Inflammatory macrophage (primary cell): ENCODE results near the gene KBTBD8.

Experiments
- DNase-seq, 2 donors: peaks; one replicate each; pipeline ENCODE4 v3.0.0-alpha.2; 2020 to 2022

Gene KBTBD8

DNA sequence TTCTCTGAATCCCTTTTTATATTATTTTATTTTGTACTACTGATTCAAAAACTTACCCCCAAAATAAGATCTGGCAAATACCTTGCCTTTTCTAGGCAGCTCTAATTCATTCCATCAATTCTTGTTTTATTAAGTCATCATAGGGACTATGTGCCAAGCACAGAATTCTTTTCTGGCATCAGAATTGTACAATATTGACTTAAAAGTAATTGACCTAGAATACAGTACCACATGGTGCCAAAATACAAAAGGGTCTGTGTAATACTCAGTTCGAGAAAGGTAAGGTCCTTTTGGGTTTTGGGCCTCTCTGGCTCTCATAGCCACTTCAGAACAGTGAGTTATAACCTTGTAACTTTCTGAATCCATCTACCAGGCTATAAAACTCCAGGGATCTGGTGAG lies 46.2 kb downstream of the KBTBD8 start:
- DNase-seq, result no peak

DNA sequence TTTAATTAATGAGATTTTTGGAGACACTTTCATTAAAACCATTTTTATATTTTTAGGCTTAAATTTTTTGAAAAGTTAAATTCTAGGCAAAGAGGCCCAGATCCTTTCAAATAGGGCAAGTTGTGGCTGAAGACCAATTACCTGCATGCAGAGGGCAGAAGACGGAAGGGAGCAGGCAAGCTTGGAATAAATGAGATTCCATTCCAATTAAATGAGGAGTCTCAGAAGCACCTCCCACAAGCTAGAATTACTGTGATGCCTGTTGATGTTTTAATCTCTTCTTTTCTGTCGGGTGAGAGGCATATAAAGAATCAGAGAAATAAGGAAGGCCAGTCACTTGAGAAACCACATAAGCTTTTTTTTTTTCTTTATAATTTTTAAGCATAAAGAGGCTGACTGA lies 46.8 kb downstream of the KBTBD8 start:
- DNase-seq, result no peak

DNA sequence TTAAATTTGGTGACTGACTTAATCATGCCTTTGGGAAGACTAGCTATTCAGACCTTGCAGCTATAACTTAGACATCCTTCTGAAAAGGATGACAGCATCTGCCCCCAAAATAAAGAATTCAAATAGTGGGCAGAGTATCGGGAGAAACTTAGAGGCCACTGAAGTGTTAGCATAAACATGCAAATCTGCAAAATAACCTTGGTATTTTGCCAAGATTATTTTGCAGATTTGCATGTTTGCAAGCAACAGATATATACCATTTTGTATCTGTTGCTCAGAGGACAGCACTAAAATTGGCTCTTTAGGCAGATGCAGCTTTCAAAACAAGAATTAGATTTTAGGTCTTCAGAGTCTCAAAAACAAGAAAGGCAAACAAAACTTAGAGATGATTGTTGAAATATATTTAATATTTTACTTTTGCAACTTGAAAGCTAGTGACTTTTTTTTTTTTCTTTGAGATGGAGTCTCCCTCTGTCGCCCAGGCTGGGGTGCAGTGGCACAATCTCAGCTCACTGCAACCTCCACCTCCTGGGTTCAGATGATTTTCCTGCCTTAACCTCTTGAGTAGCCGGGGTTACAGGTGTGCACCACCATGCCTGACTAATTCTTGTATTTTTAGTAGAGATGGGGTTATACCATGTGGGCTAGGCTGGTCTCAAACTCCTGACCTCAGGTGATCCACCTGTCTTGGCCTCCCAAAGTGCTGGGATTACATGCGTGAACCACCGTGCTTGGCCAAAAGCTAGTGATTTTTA lies 47.8 kb downstream of the KBTBD8 start:
- no peak for DNase-seq

DNA sequence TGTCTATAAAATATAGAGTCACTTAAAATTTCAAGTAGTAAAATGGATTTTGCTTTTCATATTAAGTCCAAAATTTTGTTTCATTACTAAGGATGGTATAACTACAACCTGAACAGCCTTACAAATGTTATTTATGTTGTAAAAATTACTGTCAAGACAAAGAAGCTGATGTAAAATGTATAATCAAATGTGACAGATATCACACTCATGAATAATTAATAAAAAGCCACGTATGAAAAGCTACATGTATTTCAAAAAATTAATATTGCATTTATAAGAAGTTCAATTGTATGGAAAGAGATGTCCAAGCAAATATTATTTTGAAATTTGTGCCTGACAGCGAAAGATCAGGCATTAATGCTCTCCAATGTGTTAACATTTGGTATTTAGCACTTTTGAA lies 48.9 kb downstream of the KBTBD8 start:
- no peak for DNase-seq

DNA sequence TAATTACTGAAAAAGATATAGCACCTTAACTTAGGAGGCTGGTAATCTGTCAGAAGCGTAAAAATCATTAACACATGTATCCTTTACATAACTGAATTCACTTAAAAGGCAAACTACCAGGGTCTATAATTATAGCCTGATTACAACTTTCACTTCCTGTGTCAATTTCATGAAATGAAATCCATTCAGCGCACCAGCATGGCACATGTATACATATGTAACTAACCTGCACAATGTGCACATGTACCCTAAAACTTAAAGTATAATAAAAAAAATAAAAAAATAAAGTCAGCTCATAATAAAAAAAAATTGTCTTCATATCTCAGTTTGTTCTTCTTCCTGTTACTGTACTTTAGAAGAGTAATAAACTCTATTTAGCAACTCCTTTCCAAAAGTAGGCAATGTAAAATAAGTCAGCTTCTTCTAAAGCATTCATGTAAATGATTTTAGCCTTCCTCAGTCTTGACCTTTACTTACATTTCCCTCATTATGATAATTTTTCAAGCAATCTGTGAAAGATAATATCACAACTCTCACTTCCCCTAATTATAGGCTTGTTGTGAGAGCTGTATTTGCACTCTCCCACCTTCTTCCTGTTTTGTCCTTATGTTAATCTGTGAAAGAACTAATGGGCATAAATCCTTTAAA lies 50.1 kb downstream of the KBTBD8 start:
- peak; percentile 19 to 76 for DNase-seq

DNA sequence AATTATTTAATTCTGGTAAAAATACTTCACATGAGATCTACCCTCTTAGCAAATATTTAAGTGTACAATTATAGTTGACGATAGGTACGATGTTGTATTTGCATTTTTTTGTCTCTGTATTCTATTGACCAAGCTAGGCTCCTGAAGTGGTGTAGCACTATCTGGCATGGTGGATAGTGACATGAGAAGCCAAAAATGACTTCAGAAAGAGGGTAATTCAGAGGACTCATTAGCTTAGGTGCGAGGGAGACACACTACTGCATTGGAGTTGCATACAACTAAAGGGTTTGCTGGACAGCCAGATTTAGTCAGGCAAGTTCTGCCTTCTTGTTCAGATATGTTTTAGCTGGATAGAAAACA lies 50.6 kb downstream of the KBTBD8 start:
- peak; percentile 3 to 17 for DNase-seq

DNA sequence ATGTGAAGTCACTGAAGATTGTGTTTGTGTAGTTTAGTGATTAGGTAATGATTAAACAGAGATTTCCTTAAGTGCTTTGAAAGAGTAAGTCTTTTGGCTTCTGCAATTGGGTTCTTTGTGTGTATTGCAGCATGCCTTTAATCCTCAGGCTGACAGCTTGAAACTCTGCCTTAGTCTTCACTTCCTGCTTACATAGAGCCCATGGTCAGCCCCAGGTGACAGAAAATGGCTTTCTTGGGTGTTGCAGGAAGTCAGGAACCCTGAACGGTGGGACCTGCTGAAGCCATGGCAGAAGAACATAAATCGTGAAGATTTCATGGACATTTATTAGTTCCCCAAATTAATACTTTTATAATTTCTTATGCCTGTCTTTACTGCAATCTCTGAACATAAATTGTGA lies 61.3 kb downstream of the KBTBD8 start:
- DNase-seq, result no peak
